ENCODE data around the gene WDR83. TPM values are rescaled to one million over a fixed set of nuclear protein-coding genes. Genes with fewer than 3 reads are reported as not detected.
"Not testable (repeated sequence)": the region's sequence is repeated elsewhere in the genome, so short reads cannot be mapped to it uniquely, and the experiment has no call there.

Gene WDR83
- total RNA-seq, 1 experiment from 2014 or later = 12.5 TPM

- Histone ChIP-seq H3K4me3 (ENCODE audit: insufficient read depth, low read depth, low read length) (no peak overlapping the region), H3K27me3 (ENCODE audit: control insufficient read depth, insufficient read depth, low read length) (no peaks in the 10 kb centered on the region), H3K36me3 (replicated peaks; ENCODE audit: control insufficient read depth, insufficient read depth, low read length) (peaks cover 6% of the 10 kb centered on the region)
- no peak for DNase-seq
Measured at GRCh38 chr19:12667731-12668302, 1.2 kb downstream of the WDR83 start.

GRCh38 chr19:12668346-12668745, 1.7 kb downstream of the WDR83 start:
- Histone ChIP-seq H3K27me3 (ENCODE audit: control insufficient read depth, insufficient read depth, low read length) (no peaks in the 10 kb centered on the region), H3K36me3 (replicated peaks; ENCODE audit: control insufficient read depth, insufficient read depth, low read length) (peaks cover 6% of the 10 kb centered on the region), H3K4me3 (ENCODE audit: insufficient read depth, low read depth, low read length) (peak overlapping the region; percentile 87)
- no peak for DNase-seq

- Histone ChIP-seq H3K36me3 (replicated peaks; ENCODE audit: control insufficient read depth, insufficient read depth, low read length) (peaks cover 4% of the 10 kb centered on the region), H3K4me3 (ENCODE audit: insufficient read depth, low read depth, low read length) (peak overlapping the region; percentile 87), H3K27me3 (ENCODE audit: control insufficient read depth, insufficient read depth, low read length) (no peaks in the 10 kb centered on the region)
- peak; percentile 77 for DNase-seq
Measured at GRCh38 chr19:12668932-12669269, 2.3 kb downstream of the WDR83 start.

- Histone ChIP-seq H3K4me3 (ENCODE audit: insufficient read depth, low read depth, low read length) (peak overlapping the region; percentile 87), H3K36me3 (replicated peaks; ENCODE audit: control insufficient read depth, insufficient read depth, low read length) (peaks cover 7% of the 10 kb centered on the region), H3K27me3 (ENCODE audit: control insufficient read depth, insufficient read depth, low read length) (no peaks in the 10 kb centered on the region)
- peak; percentile 86 for DNase-seq
Measured at GRCh38 chr19:12669270-12670158, 2.9 kb downstream of the WDR83 start.

- DNase-seq = no peak
- H3K36me3 ChIP-seq (replicated peaks; ENCODE audit: control insufficient read depth, insufficient read depth, low read length) = peaks cover 5% of the 10 kb centered on the region
- H3K27me3 ChIP-seq (ENCODE audit: control insufficient read depth, insufficient read depth, low read length) = no peaks in the 10 kb centered on the region
- H3K4me3 ChIP-seq (ENCODE audit: insufficient read depth, low read depth, low read length) = peak overlapping the region; percentile 87
Measured at GRCh38 chr19:12670159-12670928, 3.7 kb downstream of the WDR83 start.

GRCh38 chr19:12672744-12673143, 6.1 kb downstream of the WDR83 start:
- no peak overlapping the region for H3K4me3 ChIP-seq (ENCODE audit: insufficient read depth, low read depth, low read length)
- peaks cover 19% of the 10 kb centered on the region for H3K36me3 ChIP-seq (replicated peaks; ENCODE audit: control insufficient read depth, insufficient read depth, low read length)
- no peaks in the 10 kb centered on the region for H3K27me3 ChIP-seq (ENCODE audit: control insufficient read depth, insufficient read depth, low read length)
- DNase-seq = peak; percentile 46

GRCh38 chr19:12675399-12675798, 8.8 kb downstream of the WDR83 start:
- DNase-seq = no peak
- Histone ChIP-seq H3K4me3 (ENCODE audit: insufficient read depth, low read depth, low read length) (no peak overlapping the region), H3K27me3 (ENCODE audit: control insufficient read depth, insufficient read depth, low read length) (no peaks in the 10 kb centered on the region), H3K36me3 (replicated peaks; ENCODE audit: control insufficient read depth, insufficient read depth, low read length) (peaks cover 30% of the 10 kb centered on the region)

- Histone ChIP-seq H3K27me3 (ENCODE audit: control insufficient read depth, insufficient read depth, low read length) (no peaks in the 10 kb centered on the region), H3K4me3 (ENCODE audit: insufficient read depth, low read depth, low read length) (no peak overlapping the region), H3K36me3 (replicated peaks; ENCODE audit: control insufficient read depth, insufficient read depth, low read length) (peaks cover 30% of the 10 kb centered on the region)
- DNase-seq = no peak
Measured at GRCh38 chr19:12675940-12676339, 9.3 kb downstream of the WDR83 start.

GRCh38 chr19:12676384-12676792, 9.8 kb downstream of the WDR83 start:
- Histone ChIP-seq H3K27me3 (ENCODE audit: control insufficient read depth, insufficient read depth, low read length) (no peaks in the 10 kb centered on the region), H3K4me3 (ENCODE audit: insufficient read depth, low read depth, low read length) (no peak overlapping the region), H3K36me3 (replicated peaks; ENCODE audit: control insufficient read depth, insufficient read depth, low read length) (peaks cover 30% of the 10 kb centered on the region)
- DNase-seq = peak; percentile 96

- Histone ChIP-seq H3K36me3 (replicated peaks; ENCODE audit: control insufficient read depth, insufficient read depth, low read length) (peaks cover 30% of the 10 kb centered on the region), H3K4me3 (ENCODE audit: insufficient read depth, low read depth, low read length) (no peak overlapping the region), H3K27me3 (ENCODE audit: control insufficient read depth, insufficient read depth, low read length) (no peaks in the 10 kb centered on the region)
- no peak for DNase-seq
Measured at GRCh38 chr19:12676928-12677327, 10.3 kb downstream of the WDR83 start.

GRCh38 chr19:12678039-12678438, 11.4 kb downstream of the WDR83 start:
- not testable (repeated sequence) for DNase-seq; H3K4me3 ChIP-seq (ENCODE audit: insufficient read depth, low read depth, low read length); H3K27me3 ChIP-seq (ENCODE audit: control insufficient read depth, insufficient read depth, low read length)
- H3K36me3 ChIP-seq (replicated peaks; ENCODE audit: control insufficient read depth, insufficient read depth, low read length) = peaks cover 30% of the 10 kb centered on the region

GRCh38 chr19:12680034-12680433, 13.4 kb downstream of the WDR83 start:
- Histone ChIP-seq H3K4me3 (ENCODE audit: insufficient read depth, low read depth, low read length) (no peak overlapping the region), H3K36me3 (replicated peaks; ENCODE audit: control insufficient read depth, insufficient read depth, low read length) (peaks cover 25% of the 10 kb centered on the region), H3K27me3 (ENCODE audit: control insufficient read depth, insufficient read depth, low read length) (no peaks in the 10 kb centered on the region)
- DNase-seq = no peak

GRCh38 chr19:12681074-12681987, 14.7 kb downstream of the WDR83 start, which contains the start of gene DHPS:
TSS of gene DHPS (minus strand) at chr19:12681880. CDS start at chr19:12681766, 114 bp downstream.
- H3K4me3 ChIP-seq (ENCODE audit: insufficient read depth, low read depth, low read length) = peak within 1 kb of the TSS; percentile 100
- peaks cover 16% of the 10 kb centered on the region for H3K36me3 ChIP-seq (replicated peaks; ENCODE audit: control insufficient read depth, insufficient read depth, low read length)
- DNase-seq = peak; percentile 96
- no peaks in the 10 kb centered on the region for H3K27me3 ChIP-seq (ENCODE audit: control insufficient read depth, insufficient read depth, low read length)

GRCh38 chr19:12685831-12686230, 19.2 kb downstream of the WDR83 start:
- no peak for DNase-seq
- H3K4me3 ChIP-seq (ENCODE audit: insufficient read depth, low read depth, low read length) = no peak overlapping the region
- H3K27me3 ChIP-seq (ENCODE audit: control insufficient read depth, insufficient read depth, low read length) = no peaks in the 10 kb centered on the region
- no peaks in the 10 kb centered on the region for H3K36me3 ChIP-seq (replicated peaks; ENCODE audit: control insufficient read depth, insufficient read depth, low read length)
